ENCODE measurements around the gene B3GAT1.

Gene B3GAT1

DNA sequence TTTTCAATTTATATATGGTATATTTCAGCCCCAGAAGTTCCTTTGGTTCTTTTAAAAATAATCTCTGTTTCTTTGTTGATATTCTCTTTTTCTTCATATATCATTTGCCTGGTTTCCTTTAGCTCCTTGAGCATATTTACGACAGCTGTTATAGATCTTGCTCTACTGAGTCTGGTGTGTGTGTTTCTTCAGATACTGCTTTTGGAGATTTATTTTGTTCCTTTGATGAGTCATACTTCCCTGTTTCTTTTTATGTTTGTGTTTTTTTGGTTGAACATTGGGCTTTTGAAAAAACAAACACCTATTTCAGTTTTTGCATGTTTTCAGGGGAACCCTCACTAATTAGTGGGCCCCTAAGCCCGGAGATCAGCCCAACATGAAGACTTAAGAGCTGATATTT is 56.9 kb downstream of the B3GAT1 start:
- Histone ChIP-seq H3K36me3 (replicated peaks) (no peaks in the 10 kb centered on the region), H3K27ac (no peak overlapping the region), H3K27me3 (replicated peaks) (no peaks in the 10 kb centered on the region), H3K4me3 (ENCODE audit: low read depth, low read length) (no peak overlapping the region)
- in situ Hi-C loops (cut with HindIII; ENCODE audit: low pct_ligation_motif_present, low sequenced_read_pairs) = no loop called here
- no peak for DNase-seq
- TF ChIP-seq, protein P1, sequence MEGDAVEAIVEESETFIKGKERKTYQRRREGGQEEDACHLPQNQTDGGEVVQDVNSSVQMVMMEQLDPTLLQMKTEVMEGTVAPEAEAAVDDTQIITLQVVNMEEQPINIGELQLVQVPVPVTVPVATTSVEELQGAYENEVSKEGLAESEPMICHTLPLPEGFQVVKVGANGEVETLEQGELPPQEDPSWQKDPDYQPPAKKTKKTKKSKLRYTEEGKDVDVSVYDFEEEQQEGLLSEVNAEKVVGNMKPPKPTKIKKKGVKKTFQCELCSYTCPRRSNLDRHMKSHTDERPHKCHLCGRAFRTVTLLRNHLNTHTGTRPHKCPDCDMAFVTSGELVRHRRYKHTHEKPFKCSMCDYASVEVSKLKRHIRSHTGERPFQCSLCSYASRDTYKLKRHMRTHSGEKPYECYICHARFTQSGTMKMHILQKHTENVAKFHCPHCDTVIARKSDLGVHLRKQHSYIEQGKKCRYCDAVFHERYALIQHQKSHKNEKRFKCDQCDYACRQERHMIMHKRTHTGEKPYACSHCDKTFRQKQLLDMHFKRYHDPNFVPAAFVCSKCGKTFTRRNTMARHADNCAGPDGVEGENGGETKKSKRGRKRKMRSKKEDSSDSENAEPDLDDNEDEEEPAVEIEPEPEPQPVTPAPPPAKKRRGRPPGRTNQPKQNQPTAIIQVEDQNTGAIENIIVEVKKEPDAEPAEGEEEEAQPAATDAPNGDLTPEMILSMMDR (IDR thresholded peaks at IDR 0.05; ENCODE audit: low read depth, low read length, missing control alignments) = no peak

DNA sequence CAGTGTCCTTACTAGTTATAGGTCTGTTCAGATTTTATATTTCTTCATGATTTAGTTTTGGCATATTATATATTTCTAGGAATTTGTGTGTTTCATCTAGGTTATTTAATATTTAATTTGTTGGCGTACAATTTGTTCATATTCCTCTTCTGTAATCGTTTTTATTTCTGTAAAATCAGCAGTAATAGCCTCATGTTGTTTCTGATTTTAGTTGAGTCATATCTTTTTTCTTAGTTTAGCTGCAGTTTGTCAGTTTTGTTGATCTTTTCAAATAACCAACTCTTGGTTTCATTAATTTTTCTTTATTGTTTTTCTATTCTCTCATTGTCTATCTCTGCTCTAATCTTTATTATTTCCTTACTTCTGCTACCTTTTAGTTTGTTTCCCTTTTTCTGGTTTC is 59.9 kb downstream of the B3GAT1 start:
- TF ChIP-seq, protein P1 (IDR thresholded peaks at IDR 0.05; ENCODE audit: low read depth, low read length, missing control alignments) = no peak
- H3K36me3 ChIP-seq (replicated peaks) = no peaks in the 10 kb centered on the region
- H3K27ac ChIP-seq = no peak overlapping the region
- in situ Hi-C loops (cut with HindIII; ENCODE audit: low pct_ligation_motif_present, low sequenced_read_pairs) = no loop called here
- H3K27me3 ChIP-seq (replicated peaks) = no peaks in the 10 kb centered on the region
- DNase-seq = no peak
- H3K4me3 ChIP-seq (ENCODE audit: low read depth, low read length) = no peak overlapping the region

DNA sequence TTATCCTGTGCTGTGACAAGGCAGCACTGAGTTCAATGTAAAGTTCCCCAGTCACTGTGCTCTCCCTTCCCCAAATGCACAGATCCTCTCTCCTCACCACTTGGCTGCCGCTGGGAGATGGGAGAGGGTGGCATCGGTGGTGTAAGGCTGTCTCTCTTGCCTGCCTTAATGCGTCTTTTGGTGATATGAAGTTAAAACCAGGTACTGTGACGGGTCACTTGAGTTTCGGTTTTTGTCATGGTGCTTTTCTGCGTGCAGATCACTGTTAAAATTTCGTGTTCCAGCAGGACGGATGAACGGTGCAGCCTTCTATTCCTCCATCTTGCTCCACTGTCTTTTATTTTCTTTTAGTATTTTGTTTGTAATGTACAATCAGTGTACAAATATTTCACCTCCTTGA is 61.7 kb downstream of the B3GAT1 start:
- Histone ChIP-seq H3K27me3 (replicated peaks) (no peaks in the 10 kb centered on the region), H3K4me3 (ENCODE audit: low read depth, low read length) (no peak overlapping the region), H3K27ac (no peak overlapping the region), H3K36me3 (replicated peaks) (no peaks in the 10 kb centered on the region)
- in situ Hi-C loops (cut with HindIII; ENCODE audit: low pct_ligation_motif_present, low sequenced_read_pairs) = no loop called here
- DNase-seq = no peak
- TF ChIP-seq, protein P1 (IDR thresholded peaks at IDR 0.05; ENCODE audit: low read depth, low read length, missing control alignments) = no peak

DNA sequence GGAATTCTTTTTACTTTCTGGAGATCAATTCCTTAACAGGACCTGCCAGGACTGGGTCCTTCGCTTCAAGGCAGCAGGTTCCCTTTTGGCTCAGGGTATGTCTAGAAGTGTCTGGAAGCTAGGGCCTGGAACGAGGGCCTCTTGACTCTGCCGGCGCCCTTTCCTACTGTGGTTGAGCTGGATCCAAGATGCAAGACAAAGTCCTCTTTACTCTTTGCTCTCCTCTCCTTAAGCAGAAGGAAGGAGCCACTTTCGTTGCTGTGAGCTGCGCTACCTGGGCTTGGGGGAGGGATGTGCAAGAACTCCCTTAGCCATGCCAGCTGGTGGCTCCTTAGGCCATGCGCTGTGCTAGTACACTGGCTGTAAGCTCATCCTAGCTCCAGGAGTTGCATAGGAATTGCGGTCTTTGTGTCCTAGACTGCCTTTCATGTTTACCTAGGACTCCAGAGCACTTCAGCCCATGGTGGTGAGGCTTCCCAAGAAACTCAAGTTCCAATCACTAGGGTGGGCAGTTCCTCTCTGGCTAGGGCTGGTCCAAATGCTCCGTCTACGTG is 62.2 kb downstream of the B3GAT1 start:
- no peaks in the 10 kb centered on the region for H3K36me3 ChIP-seq (replicated peaks)
- DNase-seq = no peak
- TF ChIP-seq, protein P1 (IDR thresholded peaks at IDR 0.05; ENCODE audit: low read depth, low read length, missing control alignments) = no peak
- H3K27ac ChIP-seq = no peak overlapping the region
- no peak overlapping the region for H3K4me3 ChIP-seq (ENCODE audit: low read depth, low read length)
- H3K27me3 ChIP-seq (replicated peaks) = no peaks in the 10 kb centered on the region
- in situ Hi-C loops (cut with HindIII; ENCODE audit: low pct_ligation_motif_present, low sequenced_read_pairs) = no loop called here

DNA sequence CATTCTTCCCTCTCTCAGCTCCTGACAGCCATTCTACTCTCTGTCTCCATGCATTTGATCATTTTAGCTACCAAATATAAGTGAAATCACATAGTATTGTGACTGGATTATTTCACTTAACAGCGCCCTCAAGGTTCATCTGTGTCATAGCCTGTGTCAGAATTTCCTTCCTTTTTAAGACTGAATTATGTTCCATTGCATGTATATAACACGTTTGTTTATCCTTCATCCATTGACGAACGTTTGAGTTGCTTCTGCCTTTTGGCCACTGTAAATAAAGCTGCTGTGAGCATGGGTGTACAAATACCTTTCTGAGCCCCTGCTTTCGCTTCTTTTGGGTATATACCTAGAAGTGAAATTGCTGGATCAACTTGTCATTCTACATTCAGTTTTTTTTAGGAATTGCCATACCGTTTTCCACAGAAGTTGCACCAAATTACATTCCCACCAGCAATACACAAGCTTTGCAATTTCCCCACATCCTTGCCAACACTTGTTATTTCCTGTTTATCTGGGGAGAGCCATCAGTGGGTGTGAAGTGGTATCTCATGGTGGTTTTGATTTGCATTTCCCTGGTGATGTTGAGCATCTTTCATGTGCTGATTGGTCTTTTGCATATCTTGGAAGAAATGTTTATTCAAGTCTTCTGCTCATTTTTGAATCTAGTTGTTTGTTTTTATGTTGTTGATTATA is 62.8 kb downstream of the B3GAT1 start:
- H3K27ac ChIP-seq = no peak overlapping the region
- DNase-seq = no peak
- TF ChIP-seq, protein P1 (IDR thresholded peaks at IDR 0.05; ENCODE audit: low read depth, low read length, missing control alignments) = no peak
- H3K4me3 ChIP-seq (ENCODE audit: low read depth, low read length) = no peak overlapping the region
- in situ Hi-C loops (cut with HindIII; ENCODE audit: low pct_ligation_motif_present, low sequenced_read_pairs) = no loop called here
- no peaks in the 10 kb centered on the region for H3K36me3 ChIP-seq (replicated peaks)
- H3K27me3 ChIP-seq (replicated peaks) = no peaks in the 10 kb centered on the region

DNA sequence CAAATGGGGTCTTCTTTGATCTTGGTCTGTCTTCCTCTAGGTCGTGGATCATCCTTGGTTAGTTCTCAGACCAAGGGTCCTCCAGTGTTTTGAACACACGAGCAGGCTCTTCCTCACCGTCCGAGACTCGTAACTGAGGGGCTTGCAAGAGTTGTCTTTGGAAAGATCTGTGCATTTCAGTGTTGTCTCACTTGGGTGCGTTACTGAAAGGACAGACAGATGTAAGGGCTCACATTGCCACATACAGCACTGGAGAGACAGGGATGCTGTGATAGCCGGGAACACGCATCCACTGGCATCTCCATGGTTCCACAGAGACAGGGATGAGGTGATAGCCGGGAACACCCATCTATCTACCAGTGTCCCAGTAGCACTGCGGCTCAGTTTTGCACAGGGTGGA is 64.6 kb downstream of the B3GAT1 start:
- Histone ChIP-seq H3K4me3 (ENCODE audit: low read depth, low read length) (no peak overlapping the region), H3K36me3 (replicated peaks) (no peaks in the 10 kb centered on the region), H3K27me3 (replicated peaks) (no peaks in the 10 kb centered on the region), H3K27ac (no peak overlapping the region)
- in situ Hi-C loops (cut with HindIII; ENCODE audit: low pct_ligation_motif_present, low sequenced_read_pairs) = no loop called here
- TF ChIP-seq, protein P1 (IDR thresholded peaks at IDR 0.05; ENCODE audit: low read depth, low read length, missing control alignments) = no peak
- DNase-seq = no peak
